Fibroblast of lung (primary cell): Measurements from ENCODE around the gene NEK10. TPM values are rescaled to one million over a fixed set of nuclear protein-coding genes. Genes with fewer than 3 reads are reported as not detected.

Experiments
- DNase-seq, 2 donors: peaks; one replicate each; pipeline versions ENCODE4 v3.0.0 to v3.0.0-alpha.2; 2010; ENCODE audit warnings: low read depth in 2 of 2
- H2AFZ ChIP-seq: 2 replicates; pipeline ENCODE4 v1.5.1; 2012; ENCODE audit warnings: low read length, control low read depth, inconsistent platforms
- H3K27ac ChIP-seq: 2 replicates; pipeline ENCODE4 v1.5.1; 2011; ENCODE audit warnings: low read length, control low read depth; ENCODE audit not compliant: insufficient read depth
- H3K27me3 ChIP-seq: 2 replicates; pipeline ENCODE4 v1.5.1; 2011; ENCODE audit warnings: mild to moderate bottlenecking, low read length; ENCODE audit not compliant: control insufficient read depth, insufficient read depth
- H3K36me3 ChIP-seq: 2 replicates; pipeline ENCODE4 v1.5.1; 2011; ENCODE audit warnings: low read length; ENCODE audit not compliant: control insufficient read depth, insufficient read depth
- H3K4me1 ChIP-seq: 2 replicates; pipeline ENCODE4 v1.5.1; 2011; ENCODE audit warnings: low read length; ENCODE audit not compliant: control insufficient read depth, insufficient read depth; ENCODE audit errors: extremely low read depth
- H3K4me2 ChIP-seq: 2 replicates; pipeline ENCODE4 v1.5.1; 2011; ENCODE audit warnings: low read length, control low read depth; ENCODE audit not compliant: insufficient read depth; ENCODE audit errors: extremely low read depth
- H3K4me3 ChIP-seq, 4 experiments: fragments of 200-600 bp in 1 of 4; sonication (generic) in 1 of 4; replicated peaks in 1 of 4; 2 replicates each; pipeline ENCODE4 v1.5.1; 2011 to 2016; ENCODE audit warnings: low read length in 4 of 4, low read depth in 3 of 4, mild to moderate bottlenecking in 3 of 4, control low read depth in 2 of 4, inconsistent platforms in 1 of 4, mixed read lengths in 1 of 4; ENCODE audit not compliant: insufficient read depth in 1 of 4; ENCODE audit errors: control extremely low read depth in 1 of 4
- H3K79me2 ChIP-seq: 2 replicates; pipeline ENCODE4 v1.5.1; 2012; ENCODE audit warnings: mild to moderate bottlenecking, low read length, inconsistent platforms; ENCODE audit not compliant: control insufficient read depth, insufficient read depth
- H3K9ac ChIP-seq: 2 replicates; pipeline ENCODE4 v1.5.1; 2011; ENCODE audit warnings: mild to moderate bottlenecking, low read length, control low read depth; ENCODE audit not compliant: insufficient read depth
- H3K9me3 ChIP-seq: 2 replicates; pipeline ENCODE4 v1.5.1; 2012; ENCODE audit warnings: low read depth, low read length; ENCODE audit not compliant: control insufficient read depth, insufficient read depth
- H4K20me1 ChIP-seq: 2 replicates; pipeline ENCODE4 v1.5.1; 2011; ENCODE audit warnings: low read length; ENCODE audit not compliant: control insufficient read depth, insufficient read depth; ENCODE audit errors: extremely low read depth
- CTCF ChIP-seq, 2 donors: IDR thresholded peaks in 1 of 2; conservative IDR thresholded peaks in 1 of 2; 1 replicate in 1 of 2; 2 replicates in 1 of 2; pipeline ENCODE4 v1.5.1; 2011 to 2012; ENCODE audit warnings: low read length in 2 of 2, control low read depth in 1 of 2, inconsistent platforms in 1 of 2, low read depth in 1 of 2, mild to moderate bottlenecking in 1 of 2
- EZH2 ChIP-seq: IDR thresholded peaks from 2 replicates; pipeline ENCODE4 v1.5.1; 2012; ENCODE audit warnings: low read length, control low read depth, mild to moderate bottlenecking; ENCODE audit errors: missing control alignments
- polyA plus RNA-seq, 2 donors: library from polyadenylated mRNA; depleted of rRNA in 1 of 2; stranded (reverse) in 1 of 2; unstranded in 1 of 2; fragments of >200 nt; gene quantifications; 2 replicates each; pipeline ENCODE4 v1.2.1, GENCODE V29; 2011 to 2012; ENCODE audit warnings: missing spikeins in 1 of 2
- total RNA-seq: library from RNA; depleted of rRNA; stranded (reverse); fragments of >200 nt; gene quantifications from 2 replicates; pipeline ENCODE4 v1.2.1, GENCODE V29; 2014

NEK10 gene
- total and polyA plus RNA-seq, 2 donors (not counting 1 experiment from before 2014, with no cell fraction given) = 1.4 to 23.0 TPM

GRCh38 chr3:27219127-27219845, 149.9 kb downstream of the NEK10 start:
- peak in 1 of 2 donors; percentile 56 for DNase-seq
- no peak overlapping the region for H3K27ac ChIP-seq

GRCh38 chr3:27216955-27217552, 152.1 kb downstream of the NEK10 start:
- no peak overlapping the region for H2AFZ ChIP-seq
- H3K36me3 ChIP-seq = no peaks in the 10 kb centered on the region
- H3K9me3 ChIP-seq = no peaks in the 10 kb centered on the region
- H3K4me2 ChIP-seq = no peak overlapping the region
- DNase-seq = peak; percentile 19 to 79
- no peak overlapping the region for H3K4me3 ChIP-seq
- no peak overlapping the region for H3K9ac ChIP-seq
- H3K4me1 ChIP-seq = no peaks in the 10 kb centered on the region
- no peak overlapping the region for H3K27ac ChIP-seq
- no peak for TF ChIP-seq EZH2
- H3K27me3 ChIP-seq = no peaks in the 10 kb centered on the region
- no peaks in the 10 kb centered on the region for H4K20me1 ChIP-seq
- H3K79me2 ChIP-seq = no peaks in the 10 kb centered on the region

More at GRCh38 chr3:27219127-27219845, 149.9 kb downstream of the NEK10 start:
- Histone ChIP-seq H3K9me3 (no peaks in the 10 kb centered on the region), H3K27me3 (no peaks in the 10 kb centered on the region), H3K4me1 (no peaks in the 10 kb centered on the region), H3K36me3 (no peaks in the 10 kb centered on the region), H3K79me2 (no peaks in the 10 kb centered on the region), H3K4me2 (no peak overlapping the region), H2AFZ (no peak overlapping the region), H3K4me3 (no peak overlapping the region), H4K20me1 (no peaks in the 10 kb centered on the region), H3K9ac (no peak overlapping the region)
- TF ChIP-seq EZH2 (no peak), CTCF (conservative IDR thresholded peaks at IDR 0.05 in 1 of 2, IDR thresholded peaks at IDR 0.05 in 1 of 2; ENCODE audit: low read depth in 1 of 2, low read length in 2 of 2) (no peak)

- TF ChIP-seq EZH2 (no peak), CTCF (conservative IDR thresholded peaks at IDR 0.05 in 1 of 2, IDR thresholded peaks at IDR 0.05 in 1 of 2; ENCODE audit: low read depth in 1 of 2, low read length in 2 of 2) (no peak)
- H4K20me1 ChIP-seq = no peaks in the 10 kb centered on the region
- no peak overlapping the region for H2AFZ ChIP-seq
- H3K4me2 ChIP-seq = no peak overlapping the region
- DNase-seq = peak in 1 of 2 donors; percentile 11
- no peaks in the 10 kb centered on the region for H3K79me2 ChIP-seq
- no peaks in the 10 kb centered on the region for H3K9me3 ChIP-seq
- H3K4me3 ChIP-seq = no peak overlapping the region
- H3K27me3 ChIP-seq = no peaks in the 10 kb centered on the region
- no peaks in the 10 kb centered on the region for H3K36me3 ChIP-seq
- no peak overlapping the region for H3K9ac ChIP-seq
- H3K4me1 ChIP-seq = no peaks in the 10 kb centered on the region
- no peak overlapping the region for H3K27ac ChIP-seq
These were observed 152.8 kb downstream of the NEK10 start for GRCh38 chr3:27216295-27216855.
